K562 (cell line): Measurements from ENCODE around the gene RASSF1. TPM values are rescaled to one million over a fixed set of nuclear protein-coding genes. Genes with fewer than 3 reads are reported as not detected.

Source experiments
- CBX1 ChIP-seq: sonication (generic); IDR thresholded peaks from 2 replicates; pipeline ENCODE4 v1.6.1; 2016; ENCODE audit warnings: antibody characterized with exemption, low read depth, mild to moderate bottlenecking
- CHD1 ChIP-seq: fragments of 200-600 bp; sonication (generic); IDR thresholded peaks from one replicate; pipeline ENCODE4 v1.6.1; 2012; ENCODE audit warnings: mild to moderate bottlenecking, moderate library complexity, low read length, inconsistent platforms
- L3MBTL2 ChIP-seq: fragments of 450-650 bp; IDR thresholded peaks from 2 replicates; pipeline ENCODE4 v1.6.1; 2016; ENCODE audit warnings: mild to moderate bottlenecking, moderate library complexity
- MCM5 ChIP-seq: fragments of 450-650 bp; IDR thresholded peaks from 2 replicates; pipeline ENCODE4 v1.6.1; 2016; ENCODE audit warnings: low read depth
- MED1 ChIP-seq: sonication (generic); formaldehyde crosslinking; IDR thresholded peaks from 2 replicates; pipeline ENCODE4 v1.8.1; 2023; ENCODE audit warnings: missing genetic modification reagents, borderline replicate concordance
- PML ChIP-seq: IDR thresholded peaks from 2 replicates; pipeline ENCODE4 v1.6.1; 2012; ENCODE audit warnings: low read length, inconsistent platforms
- SMARCB1 ChIP-seq: IDR thresholded peaks from 2 replicates; pipeline ENCODE4 v1.6.1; 2011; ENCODE audit warnings: improper control_type of control experiment, low read depth; ENCODE audit not compliant: insufficient read length
- SMC3 ChIP-seq: conservative IDR thresholded peaks from 2 replicates; pipeline ENCODE4 v1.6.1; 2011; ENCODE audit warnings: low read depth, low read length, improper control_type of control experiment; ENCODE audit not compliant: insufficient read depth
- SREBF1 ChIP-seq: fragments of 150-350 bp; IDR thresholded peaks from 2 replicates; pipeline ENCODE4 v1.6.1; 2014; ENCODE audit warnings: antibody characterized with exemption, low read depth, low read length, borderline replicate concordance
- SRSF9 ChIP-seq: fragments of 200-400 bp; formaldehyde crosslinking; IDR thresholded peaks from 2 replicates; pipeline ENCODE4 v1.6.1; 2017; ENCODE audit warnings: low read depth, low read length, borderline replicate concordance
- TAF7 ChIP-seq: fragments of 450-650 bp; IDR thresholded peaks from 2 replicates; pipeline ENCODE4 v1.6.1; 2016; ENCODE audit warnings: missing genetic modification characterization, missing compliant biosample characterization
- ZNF133 ChIP-seq: fragments of 250-450 bp; sonication (Bioruptor Pico); IDR thresholded peaks from 2 replicates; pipeline ENCODE4 v1.4.0; 2020; ENCODE audit warnings: mild to moderate bottlenecking
- ZNF551 ChIP-seq: fragments of 250-450 bp; sonication (Bioruptor Pico); IDR thresholded peaks from 2 replicates; pipeline ENCODE4 v1.5.0; 2021; ENCODE audit warnings: mild to moderate bottlenecking, moderate library complexity
- polyA plus RNA-seq, 8 experiments: library from polyadenylated mRNA; depleted of rRNA in 4 of 8; stranded (reverse) in 5 of 8; unstranded in 3 of 8; fragments of >200 nt; fragmentation: Nextera tagmentation in 2 of 8; fragmentation: Illumina TruSeq in 1 of 8; extraction: Ambion mirVana in 2 of 8; extraction: Trizol in 1 of 8; gene quantifications; 2 replicates each; pipeline versions ENCODE4 v1.2.1 to v1.2.3, GENCODE V29; 2011 to 2014; ENCODE audit warnings: inconsistent platforms in 1 of 8, missing spikeins in 1 of 8
- total RNA-seq, 7 experiments: library from RNA; depleted of rRNA in 6 of 7; stranded (reverse); fragments of >200 nt in 6 of 7; fragmentation: Illumina TruSeq in 2 of 7; extraction: Trizol in 2 of 7; gene quantifications; 2 replicates each; pipeline versions ENCODE4 v1.2.1 to v1.2.3, GENCODE V29; 2011 to 2021; ENCODE audit warnings: low replicate concordance in 1 of 7
- TF ChIP-seq, protein P1 (sequence below): fragments of 250-450 bp; sonication (Bioruptor Pico); IDR thresholded peaks from 2 replicates; pipeline ENCODE4 v1.5.0; 2021; ENCODE audit warnings: mild to moderate bottlenecking, borderline replicate concordance
- TF ChIP-seq, protein P2 (sequence below): fragments of 250-450 bp; sonication (Bioruptor Pico); IDR thresholded peaks from 2 replicates; pipeline ENCODE4 v1.8.0; 2021; ENCODE audit warnings: mild to moderate bottlenecking, moderate library complexity
- TF ChIP-seq, protein P3 (sequence below), 2 experiments: fragments of 450-650 bp; formaldehyde crosslinking in 1 of 2; IDR thresholded peaks; 2 replicates each; pipeline versions ENCODE4 v1.4.0 to v1.6.1; 2014 to 2020; ENCODE audit warnings: mild to moderate bottlenecking in 2 of 2, borderline replicate concordance in 1 of 2, low read depth in 1 of 2

RASSF1 gene
- total and polyA plus RNA-seq, 9 of the 15 experiments (the other 6 are each of a cell fraction or from before 2014, with no cell fraction given) = 3.6 to 57.1 (median 24.6) TPM

GRCh38 chr3:50299929-50300680, 40.5 kb downstream of the RASSF1 start (continued):
- TF ChIP-seq, protein P1, sequence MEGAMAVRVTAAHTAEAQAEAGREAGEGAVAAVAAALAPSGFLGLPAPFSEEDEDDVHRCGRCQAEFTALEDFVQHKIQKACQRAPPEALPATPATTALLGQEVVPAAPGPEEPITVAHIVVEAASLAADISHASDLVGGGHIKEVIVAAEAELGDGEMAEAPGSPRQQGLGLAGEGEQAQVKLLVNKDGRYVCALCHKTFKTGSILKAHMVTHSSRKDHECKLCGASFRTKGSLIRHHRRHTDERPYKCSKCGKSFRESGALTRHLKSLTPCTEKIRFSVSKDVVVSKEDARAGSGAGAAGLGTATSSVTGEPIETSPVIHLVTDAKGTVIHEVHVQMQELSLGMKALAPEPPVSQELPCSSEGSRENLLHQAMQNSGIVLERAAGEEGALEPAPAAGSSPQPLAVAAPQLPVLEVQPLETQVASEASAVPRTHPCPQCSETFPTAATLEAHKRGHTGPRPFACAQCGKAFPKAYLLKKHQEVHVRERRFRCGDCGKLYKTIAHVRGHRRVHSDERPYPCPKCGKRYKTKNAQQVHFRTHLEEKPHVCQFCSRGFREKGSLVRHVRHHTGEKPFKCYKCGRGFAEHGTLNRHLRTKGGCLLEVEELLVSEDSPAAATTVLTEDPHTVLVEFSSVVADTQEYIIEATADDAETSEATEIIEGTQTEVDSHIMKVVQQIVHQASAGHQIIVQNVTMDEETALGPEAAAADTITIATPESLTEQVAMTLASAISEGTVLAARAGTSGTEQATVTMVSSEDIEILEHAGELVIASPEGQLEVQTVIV = no peak
- TF ChIP-seq MCM5 = no peak
- peak; percentile 60 for TF ChIP-seq L3MBTL2
- TF ChIP-seq SMC3 = no peak
- no peak for TF ChIP-seq TAF7 (tag)
- TF ChIP-seq CBX1 = no peak
- no peak for TF ChIP-seq SMARCB1
- TF ChIP-seq, protein P2, sequence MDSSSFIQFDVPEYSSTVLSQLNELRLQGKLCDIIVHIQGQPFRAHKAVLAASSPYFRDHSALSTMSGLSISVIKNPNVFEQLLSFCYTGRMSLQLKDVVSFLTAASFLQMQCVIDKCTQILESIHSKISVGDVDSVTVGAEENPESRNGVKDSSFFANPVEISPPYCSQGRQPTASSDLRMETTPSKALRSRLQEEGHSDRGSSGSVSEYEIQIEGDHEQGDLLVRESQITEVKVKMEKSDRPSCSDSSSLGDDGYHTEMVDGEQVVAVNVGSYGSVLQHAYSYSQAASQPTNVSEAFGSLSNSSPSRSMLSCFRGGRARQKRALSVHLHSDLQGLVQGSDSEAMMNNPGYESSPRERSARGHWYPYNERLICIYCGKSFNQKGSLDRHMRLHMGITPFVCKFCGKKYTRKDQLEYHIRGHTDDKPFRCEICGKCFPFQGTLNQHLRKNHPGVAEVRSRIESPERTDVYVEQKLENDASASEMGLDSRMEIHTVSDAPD = no peak
- TF ChIP-seq ZNF133 (CRISPR knock-in tag) = no peak
- TF ChIP-seq, protein P3, sequence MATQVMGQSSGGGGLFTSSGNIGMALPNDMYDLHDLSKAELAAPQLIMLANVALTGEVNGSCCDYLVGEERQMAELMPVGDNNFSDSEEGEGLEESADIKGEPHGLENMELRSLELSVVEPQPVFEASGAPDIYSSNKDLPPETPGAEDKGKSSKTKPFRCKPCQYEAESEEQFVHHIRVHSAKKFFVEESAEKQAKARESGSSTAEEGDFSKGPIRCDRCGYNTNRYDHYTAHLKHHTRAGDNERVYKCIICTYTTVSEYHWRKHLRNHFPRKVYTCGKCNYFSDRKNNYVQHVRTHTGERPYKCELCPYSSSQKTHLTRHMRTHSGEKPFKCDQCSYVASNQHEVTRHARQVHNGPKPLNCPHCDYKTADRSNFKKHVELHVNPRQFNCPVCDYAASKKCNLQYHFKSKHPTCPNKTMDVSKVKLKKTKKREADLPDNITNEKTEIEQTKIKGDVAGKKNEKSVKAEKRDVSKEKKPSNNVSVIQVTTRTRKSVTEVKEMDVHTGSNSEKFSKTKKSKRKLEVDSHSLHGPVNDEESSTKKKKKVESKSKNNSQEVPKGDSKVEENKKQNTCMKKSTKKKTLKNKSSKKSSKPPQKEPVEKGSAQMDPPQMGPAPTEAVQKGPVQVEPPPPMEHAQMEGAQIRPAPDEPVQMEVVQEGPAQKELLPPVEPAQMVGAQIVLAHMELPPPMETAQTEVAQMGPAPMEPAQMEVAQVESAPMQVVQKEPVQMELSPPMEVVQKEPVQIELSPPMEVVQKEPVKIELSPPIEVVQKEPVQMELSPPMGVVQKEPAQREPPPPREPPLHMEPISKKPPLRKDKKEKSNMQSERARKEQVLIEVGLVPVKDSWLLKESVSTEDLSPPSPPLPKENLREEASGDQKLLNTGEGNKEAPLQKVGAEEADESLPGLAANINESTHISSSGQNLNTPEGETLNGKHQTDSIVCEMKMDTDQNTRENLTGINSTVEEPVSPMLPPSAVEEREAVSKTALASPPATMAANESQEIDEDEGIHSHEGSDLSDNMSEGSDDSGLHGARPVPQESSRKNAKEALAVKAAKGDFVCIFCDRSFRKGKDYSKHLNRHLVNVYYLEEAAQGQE (IDR thresholded peaks at IDR 0.05; ENCODE audit: borderline replicate concordance) = no peak
- TF ChIP-seq, protein P3 (CRISPR knock-in tag; IDR thresholded peaks at IDR 0.05; ENCODE audit: low read depth) = no peak
- TF ChIP-seq ZNF551 (CRISPR knock-in tag) = no peak
- peak; percentile 47; the same call in 1 of the 2 replicates for TF ChIP-seq PML
- no peak for TF ChIP-seq SREBF1
- no peak for TF ChIP-seq MED1 (CRISPR knock-in tag)
- no peak for TF ChIP-seq SRSF9
- no peak for TF ChIP-seq CHD1
